ENCODE measurements around the gene MREG. TPM values are rescaled to one million over a fixed set of nuclear protein-coding genes. Genes with fewer than 3 reads are reported as not detected.

MREG gene
- total RNA-seq, 4 donors from 2014 or later = 37.0 to 71.2 (median 40.5) TPM

DNA sequence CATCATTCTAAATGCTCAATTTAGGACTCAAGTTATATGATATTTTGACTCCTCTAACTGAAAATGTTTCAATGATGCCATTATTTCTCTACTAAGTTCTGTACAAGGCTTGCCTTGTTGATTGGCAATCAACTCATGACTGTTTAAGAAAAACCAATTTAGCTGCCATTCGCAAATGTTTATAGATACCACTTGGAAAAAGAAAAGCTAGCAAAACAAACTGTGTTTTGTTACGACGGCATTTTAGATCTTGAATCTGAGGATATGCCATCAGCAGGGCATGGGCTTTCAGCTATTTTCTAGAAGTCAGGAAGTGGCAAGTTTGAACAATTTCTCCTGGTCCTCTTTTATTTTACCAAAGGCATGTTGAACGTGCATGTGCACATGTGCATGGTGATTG, 65.3 kb downstream of the MREG start:
- no peaks in the 10 kb centered on the region for H3K27me3 ChIP-seq
- TF ChIP-seq, protein P1, sequence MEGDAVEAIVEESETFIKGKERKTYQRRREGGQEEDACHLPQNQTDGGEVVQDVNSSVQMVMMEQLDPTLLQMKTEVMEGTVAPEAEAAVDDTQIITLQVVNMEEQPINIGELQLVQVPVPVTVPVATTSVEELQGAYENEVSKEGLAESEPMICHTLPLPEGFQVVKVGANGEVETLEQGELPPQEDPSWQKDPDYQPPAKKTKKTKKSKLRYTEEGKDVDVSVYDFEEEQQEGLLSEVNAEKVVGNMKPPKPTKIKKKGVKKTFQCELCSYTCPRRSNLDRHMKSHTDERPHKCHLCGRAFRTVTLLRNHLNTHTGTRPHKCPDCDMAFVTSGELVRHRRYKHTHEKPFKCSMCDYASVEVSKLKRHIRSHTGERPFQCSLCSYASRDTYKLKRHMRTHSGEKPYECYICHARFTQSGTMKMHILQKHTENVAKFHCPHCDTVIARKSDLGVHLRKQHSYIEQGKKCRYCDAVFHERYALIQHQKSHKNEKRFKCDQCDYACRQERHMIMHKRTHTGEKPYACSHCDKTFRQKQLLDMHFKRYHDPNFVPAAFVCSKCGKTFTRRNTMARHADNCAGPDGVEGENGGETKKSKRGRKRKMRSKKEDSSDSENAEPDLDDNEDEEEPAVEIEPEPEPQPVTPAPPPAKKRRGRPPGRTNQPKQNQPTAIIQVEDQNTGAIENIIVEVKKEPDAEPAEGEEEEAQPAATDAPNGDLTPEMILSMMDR (IDR thresholded peaks at IDR 0.05) = no peak
- TF ChIP-seq POLR2A (IDR thresholded peaks at IDR 0.05) = no peak
- peaks cover 0 to 36% (median 3%) of the 10 kb centered on the region in 3 donors for H3K36me3 ChIP-seq
- no peaks in the 10 kb centered on the region for H3K4me1 ChIP-seq
- H3K4me3 ChIP-seq = no peak overlapping the region
- intact Hi-C loops (cut with DNase I) = no loop called here
- no peak for DNase-seq
- H3K9me3 ChIP-seq = no peaks in the 10 kb centered on the region
- 79 to 90% methylated on average over 4 of the region's 4 CpGs for WGBS, 2 donors
- H3K27ac ChIP-seq = no peak overlapping the region

DNA sequence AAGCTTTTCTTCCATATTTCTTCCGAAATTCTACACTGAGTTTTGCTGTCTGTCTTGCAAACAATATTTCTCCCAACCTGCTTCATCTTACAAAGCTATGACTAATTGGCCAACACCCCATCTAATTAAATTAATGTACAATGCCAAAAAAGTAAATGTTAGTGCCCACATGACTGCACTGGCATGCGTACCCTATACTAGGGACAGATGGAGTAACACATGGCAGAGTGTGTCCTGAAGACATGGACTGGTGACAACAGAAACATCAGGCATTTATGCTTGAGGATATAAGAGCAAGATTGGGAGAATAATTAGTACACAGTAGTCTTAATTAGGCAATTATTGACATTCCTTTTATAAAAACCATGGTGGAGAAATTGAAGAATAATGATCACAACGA, 66.8 kb downstream of the MREG start:
- H3K27me3 ChIP-seq = no peaks in the 10 kb centered on the region
- intact Hi-C loops (cut with DNase I) = no loop called here
- H3K27ac ChIP-seq = no peak overlapping the region
- DNase-seq = no peak
- H3K36me3 ChIP-seq = peaks cover 0 to 50% (median 3%) of the 10 kb centered on the region in 3 donors
- TF ChIP-seq, protein P1 (IDR thresholded peaks at IDR 0.05) = no peak
- TF ChIP-seq POLR2A (IDR thresholded peaks at IDR 0.05) = no peak
- H3K4me1 ChIP-seq = no peaks in the 10 kb centered on the region
- no peaks in the 10 kb centered on the region for H3K9me3 ChIP-seq
- H3K4me3 ChIP-seq = no peak overlapping the region
- WGBS, 2 donors = 53 to 58% methylated on average over 3 of the region's 3 CpGs

GRCh38 chr2:215942194-215942593, 71.2 kb downstream of the MREG start:
- H3K36me3 ChIP-seq = peaks cover 3 to 66% (median 4%) of the 10 kb centered on the region in 3 donors
- H3K27me3 ChIP-seq = no peaks in the 10 kb centered on the region
- 88 to 90% methylated on average over 3 of the region's 3 CpGs for WGBS, 2 donors
- peaks cover 0 to 2% (median 0%) of the 10 kb centered on the region in 3 donors for H3K4me1 ChIP-seq
- no peak for TF ChIP-seq POLR2A (IDR thresholded peaks at IDR 0.05)
- H3K9me3 ChIP-seq = no peaks in the 10 kb centered on the region
- DNase-seq = no peak
- no peak overlapping the region for H3K4me3 ChIP-seq
- H3K27ac ChIP-seq = no peak overlapping the region
- intact Hi-C loops (cut with DNase I) = no loop called here

DNA sequence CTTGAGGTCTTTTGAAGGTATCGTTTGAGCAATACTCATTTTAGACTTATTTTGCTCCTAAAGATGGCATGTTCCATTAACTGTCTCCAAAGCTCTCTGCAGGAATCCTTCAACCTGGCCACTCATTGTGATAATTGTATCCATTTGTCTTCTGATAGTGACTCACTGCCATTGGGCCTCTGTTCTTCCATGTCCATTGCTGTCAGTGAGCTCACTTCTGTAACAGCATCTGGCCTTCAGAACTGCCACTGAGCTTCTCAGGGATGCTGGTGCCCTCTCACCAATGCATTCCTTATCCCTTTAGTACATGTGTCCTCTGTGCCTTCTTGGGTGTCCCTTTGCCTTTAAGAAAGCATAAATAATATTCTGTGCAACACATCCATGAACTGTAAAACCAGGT, 71.6 kb downstream of the MREG start:
- no peak overlapping the region for H3K27ac ChIP-seq

DNA sequence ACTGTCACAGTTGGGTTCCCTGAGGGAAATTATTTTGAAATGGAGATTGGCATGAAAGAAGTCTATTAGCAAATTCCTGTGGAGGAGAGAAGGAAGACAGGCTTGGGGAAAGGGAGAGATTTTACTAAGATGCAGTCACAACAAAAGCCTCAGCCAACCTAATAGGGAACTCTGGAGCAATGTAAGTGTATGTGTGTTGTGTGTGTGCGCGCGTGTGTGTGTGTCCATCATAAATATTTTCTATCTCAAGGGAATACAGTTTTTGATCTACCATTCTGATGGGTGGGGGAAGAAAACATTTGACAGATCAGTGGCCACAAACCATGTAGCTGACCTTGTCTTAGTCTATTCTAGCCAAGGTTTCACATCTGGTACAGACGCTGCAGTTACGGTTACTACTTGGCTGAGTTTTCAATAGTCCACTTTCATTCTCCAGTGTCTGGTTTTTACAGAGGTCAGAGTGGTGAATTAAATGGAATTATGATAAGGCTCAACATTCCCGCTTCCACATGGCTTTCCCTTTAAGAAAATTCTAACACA, 72.6 kb downstream of the MREG start:
- no peak for DNase-seq
- no peak overlapping the region for H3K27ac ChIP-seq
- intact Hi-C loops (cut with DNase I) = no loop called here
- peaks cover 3 to 55% (median 4%) of the 10 kb centered on the region in 3 donors for H3K36me3 ChIP-seq
- no peaks in the 10 kb centered on the region for H3K9me3 ChIP-seq
- H3K27me3 ChIP-seq = no peaks in the 10 kb centered on the region
- H3K4me3 ChIP-seq = no peak overlapping the region
- TF ChIP-seq, protein P1 (IDR thresholded peaks at IDR 0.05) = no peak
- TF ChIP-seq POLR2A (IDR thresholded peaks at IDR 0.05) = no peak
- WGBS, 2 donors = 87 to 98% methylated on average over 6 of the region's 6 CpGs
- peaks cover 0 to 9% (median 0%) of the 10 kb centered on the region in 3 donors for H3K4me1 ChIP-seq

More for the DNA sequence above, 71.6 kb downstream of the MREG start:
- TF ChIP-seq, protein P1 (IDR thresholded peaks at IDR 0.05) = no peak
- TF ChIP-seq POLR2A (IDR thresholded peaks at IDR 0.05) = no peak
- intact Hi-C loops (cut with DNase I) = no loop called here
- Histone ChIP-seq H3K36me3 (peaks cover 3 to 66% (median 4%) of the 10 kb centered on the region in 3 donors), H3K27me3 (no peaks in the 10 kb centered on the region), H3K9me3 (no peaks in the 10 kb centered on the region), H3K4me3 (no peak overlapping the region), H3K4me1 (peaks cover 0 to 7% (median 0%) of the 10 kb centered on the region in 3 donors)
- DNase-seq = no peak
- WGBS, 2 donors = 94 to 100% methylated on average over 1 of the region's 1 CpG

GRCh38 chr2:215937190-215937589, 76.2 kb downstream of the MREG start:
- no peak for DNase-seq
- H3K4me1 ChIP-seq = peaks cover 0 to 9% (median 0%) of the 10 kb centered on the region in 3 donors
- no peaks in the 10 kb centered on the region for H3K27me3 ChIP-seq
- H3K36me3 ChIP-seq = peaks cover 0 to 22% (median 4%) of the 10 kb centered on the region in 3 donors
- 54 to 70% methylated on average over 3 of the region's 3 CpGs for WGBS, 2 donors
- no peak overlapping the region for H3K4me3 ChIP-seq
- intact Hi-C loops (cut with DNase I) = no loop called here
- H3K27ac ChIP-seq = no peak overlapping the region
- TF ChIP-seq, protein P1 (IDR thresholded peaks at IDR 0.05) = no peak
- TF ChIP-seq POLR2A (IDR thresholded peaks at IDR 0.05) = no peak
- H3K9me3 ChIP-seq = no peaks in the 10 kb centered on the region
